ENCODE data around the gene SIGLEC1. TPM values are rescaled to one million over a fixed set of nuclear protein-coding genes. Genes with fewer than 3 reads are reported as not detected.

The SIGLEC1 gene
- total RNA-seq, 2 donors from 2014 or later: 3.1 to 10.4 TPM

GRCh38 chr20:3730803-3731672 is 18.6 kb upstream of the SIGLEC1 start:
- ATAC-seq (no peak), DNase-seq (peak in 1 of 2 donors; percentile 14)
- intact Hi-C loops (cut with DNase I, micrococcal nuclease): no loop called here

GRCh38 chr20:3729811-3730540 is 17.6 kb upstream of the SIGLEC1 start:
- intact Hi-C loops (cut with DNase I, micrococcal nuclease): no loop called here
- ATAC-seq: no peak
- DNase-seq: no peak

- ATAC-seq (no peak), DNase-seq (no peak)
- intact Hi-C loops (cut with DNase I, micrococcal nuclease): no loop called here
Measured at GRCh38 chr20:3729378-3729777, 17.0 kb upstream of the SIGLEC1 start.

GRCh38 chr20:3728876-3729275 is 16.5 kb upstream of the SIGLEC1 start:
- ATAC-seq (no peak), DNase-seq (no peak)
- intact Hi-C loops (cut with DNase I, micrococcal nuclease): no loop called here

GRCh38 chr20:3728354-3728753 is 16.0 kb upstream of the SIGLEC1 start:
- DNase-seq (no peak), ATAC-seq (no peak)
- intact Hi-C loops (cut with DNase I, micrococcal nuclease): no loop called here

- ATAC-seq: no peak
- intact Hi-C loops (cut with DNase I, micrococcal nuclease): no loop called here
- DNase-seq: no peak
Measured at GRCh38 chr20:3727401-3728021, 15.1 kb upstream of the SIGLEC1 start.

GRCh38 chr20:3724356-3724755 is 12.0 kb upstream of the SIGLEC1 start:
- intact Hi-C loops (cut with DNase I, micrococcal nuclease): no loop called here
- ATAC-seq: no peak
- no peak for DNase-seq

GRCh38 chr20:3723284-3723683 is 10.9 kb upstream of the SIGLEC1 start:
- intact Hi-C loops (cut with DNase I, micrococcal nuclease): no loop called here
- ATAC-seq (no peak), DNase-seq (no peak)

- no peak for DNase-seq
- intact Hi-C loops (cut with DNase I, micrococcal nuclease): no loop called here
- no peak for ATAC-seq
Measured at GRCh38 chr20:3721912-3722311, 9.5 kb upstream of the SIGLEC1 start.

- DNase-seq (no peak), ATAC-seq (no peak)
- intact Hi-C loops (cut with DNase I, micrococcal nuclease): no loop called here
Measured at GRCh38 chr20:3720626-3721025, 8.2 kb upstream of the SIGLEC1 start.

GRCh38 chr20:3720068-3720467 is 7.7 kb upstream of the SIGLEC1 start:
- ATAC-seq: no peak
- no peak for DNase-seq
- intact Hi-C loops (cut with DNase I, micrococcal nuclease): no loop called here

- no peak for DNase-seq
- ATAC-seq: no peak
- intact Hi-C loops (cut with DNase I, micrococcal nuclease): no loop called here
Measured at GRCh38 chr20:3719046-3719445, 6.6 kb upstream of the SIGLEC1 start.

GRCh38 chr20:3716195-3716834 is 3.9 kb upstream of the SIGLEC1 start:
- intact Hi-C loops (cut with DNase I, micrococcal nuclease): no loop called here
- DNase-seq (no peak), ATAC-seq (peak; percentile 72)

GRCh38 chr20:3714092-3714491 is 1.7 kb upstream of the SIGLEC1 start:
- DNase-seq (no peak), ATAC-seq (no peak)
- intact Hi-C loops (cut with DNase I, micrococcal nuclease): no loop called here

GRCh38 chr20:3711484-3711941 is 887 bp downstream of the SIGLEC1 start:
- DNase-seq (no peak), ATAC-seq (no peak)
- intact Hi-C loops (cut with DNase I, micrococcal nuclease): loop anchor here in 1 of 2 donors (2.0 kb wide), 1 partner anchor 35 kb away; no protein-coding TSS in a partner anchor

GRCh38 chr20:3710703-3711483 is 1.5 kb downstream of the SIGLEC1 start:
- peak; percentile 62 for ATAC-seq
- peak in 1 of 2 donors; percentile 75 for DNase-seq
- intact Hi-C loops (cut with DNase I, micrococcal nuclease): loop anchor here in 1 of 2 donors (2.0 kb wide), 1 partner anchor 34 kb away; no protein-coding TSS in a partner anchor

GRCh38 chr20:3710011-3710466 is 2.4 kb downstream of the SIGLEC1 start:
- ATAC-seq: peak; percentile 22
- no peak for DNase-seq
- intact Hi-C loops (cut with DNase I, micrococcal nuclease): loop anchor here in 1 of 2 donors (2.0 kb wide), 1 partner anchor 33 kb away; no protein-coding TSS in a partner anchor

GRCh38 chr20:3707508-3707899 is 4.9 kb downstream of the SIGLEC1 start:
- intact Hi-C loops (cut with DNase I, micrococcal nuclease): no loop called here
- ATAC-seq: no peak
- no peak for DNase-seq

Measured in left colon (tissue), 2 donors.